GM19452 (cell line): Measurements from ENCODE around the gene RAMAC.
"Not testable (repeated sequence)": the region's sequence is repeated elsewhere in the genome, so short reads cannot be mapped to it uniquely, and the experiment has no call there.

Source experiments
- ATAC-seq: cut with Tn5 transposase; IDR thresholded peaks from one replicate; pipeline ENCODE4 v1.9.1; 2021; ENCODE audit not compliant: unreplicated experiment

RAMAC gene

DNA sequence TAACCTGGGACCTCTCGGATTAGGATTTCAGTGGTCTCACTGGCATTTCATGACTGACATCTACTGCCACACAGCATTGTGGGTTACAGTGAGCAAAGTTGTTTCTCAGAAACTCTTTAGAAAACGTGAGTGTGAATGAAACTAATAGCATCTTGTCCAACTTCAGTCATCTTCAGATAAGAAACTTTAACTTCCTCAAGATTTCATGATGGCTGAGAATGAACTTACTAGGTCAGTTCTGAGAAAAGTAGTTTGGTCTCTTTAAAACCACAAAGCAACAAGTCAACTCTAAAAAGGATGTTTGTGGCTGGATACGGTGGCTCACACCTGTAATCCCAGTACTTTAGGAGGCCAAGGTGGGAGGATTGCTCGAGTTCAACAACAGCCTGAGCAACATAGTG lies 19.3 kb upstream of the RAMAC start:
- ATAC-seq = peak; percentile 84

DNA sequence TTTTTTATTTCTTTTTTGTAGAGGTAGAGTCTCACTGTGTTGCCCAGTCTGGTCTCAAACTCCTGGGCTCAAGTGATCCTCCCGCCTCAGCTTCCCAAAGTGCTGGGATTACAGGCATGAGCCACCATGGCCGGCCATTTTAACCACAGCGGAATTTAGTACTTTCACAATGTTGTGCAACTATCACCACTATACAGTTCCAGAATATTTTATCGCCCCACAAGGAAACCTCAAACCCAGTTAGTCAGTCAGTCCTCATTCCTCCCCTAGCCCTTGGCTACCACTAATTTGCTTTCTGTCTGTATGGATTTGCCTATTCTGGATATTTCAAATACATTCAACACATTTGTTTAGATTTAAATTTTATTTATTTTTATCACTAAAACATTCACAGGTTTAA lies 17.9 kb upstream of the RAMAC start:
- ATAC-seq = no peak

DNA sequence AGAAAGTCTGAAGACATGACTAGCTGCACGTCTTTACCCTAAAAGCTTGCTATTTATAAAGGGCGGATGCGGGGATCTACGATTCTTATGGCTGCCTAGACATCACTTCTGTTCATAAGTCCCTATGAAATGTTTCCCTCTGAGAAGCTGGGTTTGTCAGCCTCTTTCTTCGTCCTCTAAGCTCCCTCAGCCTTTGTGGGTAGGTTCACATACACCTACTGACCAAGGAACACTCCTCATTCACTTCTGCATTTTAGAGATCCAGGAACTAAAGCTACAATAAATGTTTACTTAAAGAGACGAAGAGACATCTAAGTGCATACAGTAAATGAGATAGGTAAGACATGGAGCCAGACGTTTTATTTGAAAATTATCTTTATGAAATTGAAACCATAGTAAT lies 16.7 kb upstream of the RAMAC start:
- no peak for ATAC-seq

DNA sequence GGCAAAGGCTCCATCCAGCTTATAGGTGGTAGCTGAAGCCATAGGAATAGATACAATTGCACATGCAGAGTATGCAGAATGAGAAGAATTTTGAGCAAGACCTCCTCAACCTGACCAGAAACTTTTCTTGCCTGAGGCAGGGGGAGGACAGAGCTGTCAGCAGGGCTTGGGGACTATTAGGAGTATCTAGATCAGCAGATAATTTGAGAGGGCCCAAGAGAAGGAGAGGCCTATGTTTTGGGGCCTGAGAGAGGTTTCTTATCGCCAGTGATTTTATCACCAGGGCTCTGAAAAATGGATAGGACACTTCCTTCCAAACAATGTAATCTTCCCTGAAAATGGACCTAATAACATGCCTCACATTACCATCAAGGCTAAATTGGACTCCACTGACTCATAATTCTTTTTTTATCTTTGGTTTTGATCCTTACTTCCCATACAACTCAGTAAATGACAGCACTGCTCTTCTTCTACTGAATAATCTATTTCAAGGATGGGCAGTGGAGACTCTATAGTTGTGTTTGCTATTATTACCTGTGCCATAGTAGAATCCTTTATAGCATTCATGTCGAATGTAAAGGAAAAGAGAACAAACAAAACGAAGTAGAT lies 15.8 kb upstream of the RAMAC start:
- ATAC-seq = no peak

DNA sequence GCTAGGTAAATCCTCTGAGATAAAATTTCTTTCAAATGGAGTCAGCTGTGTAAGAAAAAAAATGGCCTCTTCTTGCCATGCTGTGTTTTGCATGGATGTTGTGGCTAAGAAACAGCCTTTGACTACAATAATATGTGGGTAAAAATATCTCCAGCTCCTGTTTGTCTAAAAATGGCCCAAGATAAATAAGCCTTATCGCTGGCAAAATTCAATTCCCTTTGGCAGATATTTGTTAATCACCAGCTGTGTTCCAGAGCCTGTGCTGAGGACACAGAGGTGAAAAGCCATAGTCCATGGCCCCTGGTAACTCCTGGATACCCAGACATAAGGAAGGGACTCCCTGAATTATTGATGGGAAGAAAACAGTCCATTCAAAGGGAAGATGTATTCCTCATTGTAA lies 15.3 kb upstream of the RAMAC start:
- ATAC-seq = no peak

DNA sequence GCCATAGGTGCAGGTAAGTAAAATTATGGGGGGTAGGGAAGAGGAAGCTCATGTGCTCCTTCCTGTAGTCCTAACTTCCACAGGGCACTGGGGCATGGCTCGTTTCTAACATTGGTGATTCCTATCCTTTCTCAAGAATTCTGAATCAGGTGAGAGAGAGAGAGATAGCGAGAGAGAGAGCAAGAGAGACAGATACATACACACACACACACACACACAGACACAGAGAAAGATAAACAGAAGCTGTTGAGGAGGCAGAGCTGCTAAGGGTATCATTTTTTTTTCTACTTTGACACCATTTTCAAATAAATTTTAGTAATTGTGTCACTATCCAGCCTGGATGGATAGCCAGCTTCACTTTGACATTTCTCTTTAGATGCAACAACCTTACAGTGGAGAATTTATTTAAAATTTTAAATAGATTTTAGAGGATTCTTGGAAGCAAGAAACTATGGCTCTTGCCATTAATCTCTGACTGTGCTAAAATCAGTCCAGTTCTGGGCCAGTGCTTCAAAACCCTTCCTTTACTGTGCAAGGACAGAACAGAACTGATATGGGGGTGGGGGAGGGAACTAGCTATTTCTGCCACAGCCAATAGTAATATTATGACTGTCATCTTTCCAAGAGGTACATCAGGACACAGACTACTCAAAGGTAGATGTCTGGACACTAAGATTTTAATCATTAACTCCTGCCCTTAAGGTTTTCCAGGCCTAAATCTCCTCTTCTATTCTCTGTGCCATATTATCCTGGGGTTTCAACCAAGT lies 14.6 kb upstream of the RAMAC start:
- no peak for ATAC-seq

DNA sequence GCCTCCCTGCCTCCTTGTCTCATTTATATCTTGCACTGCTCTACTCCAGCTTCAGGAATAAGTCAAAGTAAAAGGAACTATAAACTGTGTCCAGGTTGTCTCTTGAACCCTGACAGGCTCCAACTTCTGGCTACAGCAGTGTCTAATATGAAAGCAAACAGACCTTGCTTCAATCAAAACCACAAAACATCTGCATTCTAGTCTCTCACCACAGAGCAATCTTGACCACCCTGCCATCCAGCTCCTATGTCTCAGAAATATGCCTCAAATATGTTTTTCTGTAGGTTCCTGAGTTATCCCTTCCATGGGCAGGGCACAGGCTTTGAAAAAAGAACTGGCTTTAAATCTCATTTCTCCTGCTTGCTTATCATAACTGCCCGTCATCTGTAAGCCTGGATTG lies 13.0 kb upstream of the RAMAC start:
- ATAC-seq = no peak

DNA sequence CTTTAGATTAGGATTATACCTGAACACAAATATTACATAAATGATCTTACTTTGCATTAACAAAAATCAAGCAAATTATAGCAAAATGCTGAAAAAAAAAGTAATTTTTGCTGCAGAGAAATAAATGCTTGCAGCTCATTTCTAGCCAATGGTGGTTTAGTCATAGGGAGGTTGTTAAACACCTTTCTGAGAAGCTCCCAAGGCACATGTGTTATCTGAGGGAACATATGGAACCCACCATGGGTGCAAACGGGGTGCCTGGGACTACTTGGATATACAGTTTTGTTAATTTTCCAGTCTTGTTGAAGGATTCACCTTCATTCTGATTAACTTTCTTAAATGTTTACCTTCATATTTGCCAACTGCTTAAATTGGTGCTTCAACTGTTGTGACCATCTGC lies 8.9 kb upstream of the RAMAC start:
- no peak for ATAC-seq

DNA sequence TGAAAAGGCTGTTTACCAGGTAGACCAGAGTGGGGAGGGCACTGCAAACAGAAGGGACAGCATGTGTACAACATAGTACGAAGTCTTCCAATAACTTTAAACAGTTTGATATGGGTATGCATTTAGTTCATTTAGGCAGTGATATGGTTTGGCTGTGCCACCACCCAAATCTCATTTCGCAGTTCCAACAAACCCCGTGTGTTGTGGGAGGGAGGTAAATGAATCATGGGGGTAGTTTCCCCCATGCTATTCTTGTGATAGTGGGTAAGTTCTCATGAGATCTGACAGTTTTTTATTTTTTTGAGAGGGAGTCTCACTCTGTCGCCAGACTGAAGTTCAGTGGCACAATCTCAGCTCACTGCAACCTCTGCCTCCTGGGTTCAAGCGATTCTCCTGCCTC lies 7.6 kb upstream of the RAMAC start:
- ATAC-seq = no peak

DNA sequence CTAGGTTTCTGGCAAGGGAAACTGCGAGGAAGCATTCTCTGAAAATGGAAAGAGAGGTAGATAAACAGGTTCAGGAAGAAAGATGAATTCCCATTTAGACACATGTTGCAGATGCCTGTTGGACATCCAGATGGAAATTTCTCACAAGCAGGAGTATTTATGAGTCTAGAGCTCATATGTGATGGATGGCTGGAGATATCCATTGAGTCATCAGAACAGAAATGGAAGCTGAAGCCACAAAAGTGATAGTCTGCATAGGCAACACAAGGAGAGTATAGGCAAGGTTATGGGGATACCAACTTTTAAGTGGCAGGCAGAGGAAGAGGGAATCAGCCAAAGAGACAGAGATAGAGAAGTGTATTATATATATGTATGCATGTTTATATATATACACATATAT lies 6.3 kb upstream of the RAMAC start:
- ATAC-seq = no peak

DNA sequence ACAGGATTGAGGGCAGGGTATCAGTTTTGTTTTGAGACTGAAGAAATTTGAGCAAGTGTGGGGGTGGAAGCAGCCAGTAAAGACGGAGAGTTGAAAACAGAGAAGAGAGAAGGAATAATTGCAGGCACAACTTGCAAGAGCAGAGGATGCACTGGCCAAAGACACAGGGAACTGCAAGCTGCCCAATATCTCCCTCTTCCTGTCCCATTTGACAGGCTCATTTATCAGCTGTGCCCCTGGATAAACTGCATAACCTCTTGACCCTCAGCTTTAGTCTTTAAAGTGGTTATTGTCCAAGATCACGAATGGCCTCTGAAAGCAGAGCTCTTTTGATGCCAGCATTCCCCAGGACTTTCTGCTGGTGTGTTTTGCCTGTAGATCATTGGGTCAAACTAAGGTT lies 5.0 kb upstream of the RAMAC start:
- ATAC-seq = no peak

DNA sequence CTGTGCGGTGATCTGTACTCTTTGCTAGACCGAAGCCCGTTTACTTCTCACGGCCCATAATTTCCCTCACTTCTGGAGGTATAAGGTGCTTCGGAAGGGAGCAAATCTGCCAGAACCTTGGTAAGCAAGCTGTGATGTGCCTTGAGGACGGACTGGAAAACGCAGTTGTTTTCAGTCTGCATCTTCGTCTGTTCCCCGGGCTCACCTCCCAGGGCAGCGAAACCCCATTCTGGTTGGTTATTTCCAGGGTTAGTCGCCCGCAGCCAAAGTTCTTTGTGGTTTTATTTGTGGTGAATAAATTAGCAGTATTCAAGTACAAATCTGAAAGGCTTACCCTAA lies 401 bp downstream of the RAMAC start:
- peak; percentile 35 for ATAC-seq

DNA sequence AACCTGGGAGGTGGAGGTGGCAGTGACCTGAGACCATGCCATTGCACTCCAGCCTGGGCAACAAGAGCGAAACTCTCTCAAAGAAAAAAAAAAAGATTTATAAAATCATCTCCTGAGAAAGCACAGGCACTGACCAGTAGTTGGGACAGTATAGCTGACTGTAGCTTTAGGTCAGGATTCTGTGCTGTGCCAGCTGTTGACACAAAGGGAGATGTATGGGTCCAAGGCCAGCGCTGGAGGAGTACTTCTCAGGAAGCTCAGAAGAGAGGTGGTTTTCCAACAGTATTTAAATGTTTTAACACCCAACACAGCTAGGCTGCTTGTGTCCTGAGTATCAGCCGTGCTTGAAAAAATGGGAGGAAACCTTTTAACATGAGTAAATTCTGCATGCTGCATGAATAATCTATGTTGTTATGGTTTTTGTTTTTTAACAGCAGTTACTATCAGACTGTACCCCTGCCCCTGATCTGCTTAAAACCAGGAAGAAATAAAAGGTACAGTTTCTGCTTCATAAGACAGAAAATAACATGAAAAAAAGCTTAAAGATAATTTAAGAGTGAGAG lies 6.5 kb downstream of the RAMAC start:
- no peak for ATAC-seq

DNA sequence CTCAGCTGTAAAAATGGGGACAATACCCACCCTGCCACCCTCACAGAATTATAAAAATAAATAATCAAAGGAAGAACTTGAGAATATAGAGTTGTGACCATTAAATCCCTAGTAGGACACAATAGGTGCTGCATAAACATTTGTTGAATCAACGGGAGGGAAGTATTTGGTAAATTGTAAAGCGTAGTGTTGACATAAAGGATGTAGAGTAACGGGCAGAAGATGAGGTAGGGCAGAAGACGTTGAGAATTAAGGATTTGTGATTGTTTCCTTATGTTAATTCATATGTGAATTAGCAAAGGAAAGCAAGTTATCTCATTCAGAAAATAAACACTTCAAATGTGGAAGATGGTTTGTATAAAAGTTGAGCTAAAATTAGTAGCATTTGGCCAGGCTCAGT lies 7.1 kb downstream of the RAMAC start:
- ATAC-seq = no peak

DNA sequence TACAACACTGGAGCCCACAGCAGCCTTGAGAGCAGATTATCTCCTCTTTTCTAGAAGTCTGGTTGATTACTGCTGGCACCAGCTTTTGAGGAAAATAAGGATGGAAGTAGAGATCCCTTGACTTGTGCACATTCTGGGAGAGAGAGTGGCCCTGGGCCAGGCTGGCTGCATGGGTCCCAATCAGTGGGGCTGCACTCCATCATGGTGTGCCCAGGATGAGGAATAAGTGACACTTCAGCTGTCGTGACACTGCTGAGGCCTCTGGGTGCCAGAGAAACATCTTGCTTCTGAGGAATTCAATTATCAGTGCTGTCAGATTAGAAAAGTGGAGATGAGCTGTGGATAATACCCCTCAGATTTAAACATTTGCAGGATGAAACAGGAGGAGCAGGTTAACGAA lies 9.1 kb downstream of the RAMAC start:
- no peak for ATAC-seq

DNA sequence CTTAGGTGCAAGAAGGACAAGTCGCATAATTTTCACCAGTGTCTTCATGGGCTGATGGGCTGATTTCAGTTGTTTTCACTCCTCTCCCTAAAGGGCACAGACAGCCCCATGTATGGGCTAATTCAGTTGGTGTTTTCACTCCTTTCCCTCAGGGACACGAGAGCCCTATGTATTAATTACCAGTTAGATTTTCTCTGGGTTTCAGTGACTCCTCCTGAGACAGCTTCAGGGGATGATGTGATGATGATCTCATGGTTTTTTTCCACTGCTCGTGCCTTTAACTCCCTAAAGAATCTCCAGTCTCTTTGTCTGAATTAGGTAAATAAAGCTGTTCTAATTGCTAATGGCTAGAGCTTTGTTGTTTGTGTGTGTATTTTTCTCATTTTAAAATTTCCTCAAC lies 9.9 kb downstream of the RAMAC start:
- ATAC-seq = no peak

DNA sequence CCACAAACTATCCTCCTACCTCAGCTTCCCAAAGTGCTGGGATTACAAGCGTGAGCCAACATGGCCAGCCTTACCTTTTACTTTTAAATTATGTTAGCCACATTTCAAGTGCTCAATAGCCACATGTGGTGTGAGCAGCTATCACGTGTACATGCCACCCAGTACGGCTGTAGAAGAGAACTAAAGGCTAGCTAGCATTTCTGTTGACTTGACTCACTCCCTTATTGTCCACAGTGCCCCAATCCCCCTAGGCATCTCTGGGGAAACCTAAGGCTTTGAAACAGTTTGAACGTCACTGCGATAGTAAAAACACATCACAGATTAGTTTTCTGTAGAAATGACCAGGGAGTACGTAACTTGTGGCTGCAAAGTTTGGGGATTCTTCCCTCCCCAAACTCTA lies 13.4 kb downstream of the RAMAC start:
- ATAC-seq = no peak

DNA sequence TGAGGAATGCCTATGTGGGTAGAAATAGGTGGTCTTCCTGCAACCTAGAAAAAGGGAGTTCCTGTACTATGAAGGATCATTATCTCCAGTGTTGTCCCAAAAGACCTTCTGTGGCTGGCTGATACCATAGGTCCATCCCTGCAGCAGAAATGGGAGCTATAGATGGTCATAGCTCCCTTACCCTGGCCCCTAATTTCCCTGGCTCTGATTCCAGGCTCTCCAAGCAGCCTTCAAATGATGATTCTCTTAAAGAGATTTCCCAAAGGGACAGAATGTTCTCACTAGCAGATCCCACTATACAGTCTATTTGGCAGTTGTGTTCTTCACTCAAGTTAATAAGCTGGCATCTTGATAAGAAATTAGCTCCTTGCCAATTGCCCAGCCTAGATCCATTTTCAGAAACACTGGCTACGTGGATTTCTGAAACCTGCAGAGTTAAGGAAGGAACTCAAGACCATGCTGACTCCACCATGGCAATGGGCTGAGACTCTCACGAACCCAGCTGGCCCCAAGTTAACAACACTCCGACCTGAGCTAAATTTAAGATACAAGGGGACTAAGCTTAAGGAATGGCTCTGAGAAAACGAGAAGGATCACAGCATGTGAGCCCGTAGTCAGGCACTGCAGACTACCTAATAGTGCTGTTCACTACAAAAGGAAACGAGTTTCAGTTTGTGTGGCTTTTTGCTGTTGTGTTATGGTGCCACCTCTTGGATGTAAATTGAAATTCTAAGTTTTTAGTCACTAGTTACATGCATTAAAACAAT lies 14.1 kb downstream of the RAMAC start:
- ATAC-seq = peak; percentile 75

DNA sequence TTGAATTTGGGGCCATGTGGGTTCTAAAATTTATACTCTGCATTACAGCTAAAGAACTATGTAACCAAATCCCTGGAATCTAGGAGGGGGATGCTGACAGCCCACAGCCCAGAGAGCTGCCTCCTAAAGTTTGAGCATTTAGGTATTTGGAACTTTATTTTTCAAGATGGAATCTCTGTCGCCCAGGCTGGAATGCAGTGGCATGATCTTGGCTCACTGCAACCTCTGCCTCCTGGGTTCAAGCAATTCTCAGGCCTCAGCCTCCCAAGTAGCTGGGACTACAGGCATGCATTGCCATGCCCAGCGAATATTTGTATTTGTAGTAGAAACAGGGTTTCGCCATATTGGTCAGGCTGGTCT lies 14.6 kb downstream of the RAMAC start:
- ATAC-seq = not testable (repeated sequence)

DNA sequence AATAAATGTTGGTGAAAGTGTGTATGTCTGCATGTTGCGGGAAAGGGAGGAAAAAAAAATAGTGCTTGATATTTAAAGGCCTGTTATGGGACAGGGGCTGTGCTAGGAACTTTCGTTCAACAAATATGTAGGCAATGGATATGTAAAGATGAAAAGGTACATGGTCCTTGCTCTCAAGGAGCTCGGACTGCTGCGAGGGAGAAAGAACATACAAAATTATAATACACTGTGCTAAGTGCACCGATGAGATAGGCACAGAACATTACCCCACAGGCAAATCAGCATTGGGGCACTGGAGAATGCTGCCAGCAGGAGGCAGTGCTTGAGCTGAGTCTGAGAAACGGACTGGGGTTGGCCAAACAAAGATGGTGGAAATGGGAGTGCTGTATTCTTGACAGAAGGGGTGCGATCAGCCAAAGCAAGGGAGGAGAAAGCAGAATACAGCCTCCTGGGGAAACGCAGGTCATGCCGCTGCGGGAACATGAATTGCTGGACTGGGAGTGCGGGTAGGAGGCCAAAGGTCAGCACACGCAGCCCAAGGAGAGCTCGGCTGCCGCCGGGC lies 24.8 kb downstream of the RAMAC start:
- peak; percentile 60 for ATAC-seq

DNA sequence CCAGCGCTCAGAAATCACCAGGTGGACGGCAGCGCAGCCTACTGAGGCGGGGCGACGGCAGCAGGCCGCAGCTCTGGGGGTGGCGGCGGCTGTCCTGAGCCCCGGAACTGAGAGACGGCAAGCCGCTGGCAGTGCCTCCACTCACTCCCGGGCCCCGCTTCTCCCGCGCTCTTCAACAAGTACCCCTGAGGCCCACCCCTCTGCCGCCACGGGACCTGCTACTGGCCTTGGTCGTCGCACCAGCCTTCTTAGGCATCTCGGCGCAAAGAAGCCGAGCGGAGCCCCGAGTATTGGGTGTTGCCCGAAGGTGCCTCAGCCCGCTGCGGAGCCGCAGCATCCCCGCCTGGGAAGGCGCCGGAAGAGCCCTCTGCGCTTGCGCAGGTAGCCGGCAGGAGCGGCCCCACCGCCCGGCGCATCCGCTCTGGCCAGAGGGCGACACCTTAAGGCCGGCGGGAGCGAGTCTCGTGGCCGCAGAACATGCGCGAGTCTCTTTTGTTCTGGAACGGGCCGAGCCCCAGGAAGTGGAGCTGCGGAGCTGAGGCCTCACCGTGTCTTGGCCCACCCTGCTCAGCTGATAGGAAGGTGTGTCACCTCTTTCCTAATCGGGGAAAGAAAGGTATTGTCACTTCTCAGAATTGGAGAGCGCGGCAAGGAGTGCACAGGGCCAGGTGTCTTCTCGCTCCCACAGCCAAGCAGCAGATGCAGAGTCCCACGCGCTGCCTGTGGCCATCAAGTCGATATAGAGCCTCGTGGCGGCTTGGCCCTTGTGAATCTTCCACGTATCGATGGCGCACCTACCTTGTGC lies 25.5 kb downstream of the RAMAC start, which contains the start of gene C15orf40:
Gene C15orf40 (minus strand): TSS at position 369 of the 805 bp plus-strand sequence. CDS start 32 bp downstream, at position 337.
- peak; percentile 86 for ATAC-seq
